Measurements from ENCODE around the gene FXYD6. TPM values are rescaled to one million over a fixed set of nuclear protein-coding genes. Genes with fewer than 3 reads are reported as not detected.

FXYD6 gene
- polyA plus RNA-seq, 1 experiment, result 21.4 TPM

DNA sequence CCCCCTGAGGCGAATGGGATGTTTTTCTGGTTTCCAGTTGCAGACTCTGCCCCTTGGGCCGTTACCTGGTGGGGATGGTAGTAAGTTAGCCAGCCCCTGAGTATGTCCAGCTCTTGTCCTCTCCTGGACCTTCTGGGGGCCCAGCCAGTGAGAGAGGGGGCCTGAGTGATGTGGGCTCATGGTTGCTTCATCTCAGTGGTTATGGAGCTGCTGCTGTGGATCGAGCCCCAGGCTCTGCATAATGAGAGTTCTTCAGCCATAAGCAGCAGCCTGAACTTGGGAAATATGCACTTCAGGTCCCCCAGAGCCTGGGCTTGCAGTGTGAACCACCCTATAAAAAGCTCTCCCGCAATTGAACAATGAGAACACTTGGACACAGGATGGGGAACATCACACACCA is 46.8 kb upstream of the FXYD6 start:
- DNase-seq (ENCODE audit: low read depth, low spot score), result no peak
- H3K27ac ChIP-seq (ENCODE audit: low read depth, low read length), result no peak overlapping the region
- peaks cover 7% of the 10 kb centered on the region for H3K27me3 ChIP-seq (ENCODE audit: control insufficient read depth, insufficient read depth, low read length)
- CTCF ChIA-PET, result no interaction called here
- H3K9me3 ChIP-seq (ENCODE audit: control insufficient read depth, insufficient read depth, low read length), result no peaks in the 10 kb centered on the region
- H3K4me3 ChIP-seq (ENCODE audit: low read depth, low read length), result no peak overlapping the region
- POLR2A ChIA-PET, result no interaction called here
- TF ChIP-seq, protein P1, sequence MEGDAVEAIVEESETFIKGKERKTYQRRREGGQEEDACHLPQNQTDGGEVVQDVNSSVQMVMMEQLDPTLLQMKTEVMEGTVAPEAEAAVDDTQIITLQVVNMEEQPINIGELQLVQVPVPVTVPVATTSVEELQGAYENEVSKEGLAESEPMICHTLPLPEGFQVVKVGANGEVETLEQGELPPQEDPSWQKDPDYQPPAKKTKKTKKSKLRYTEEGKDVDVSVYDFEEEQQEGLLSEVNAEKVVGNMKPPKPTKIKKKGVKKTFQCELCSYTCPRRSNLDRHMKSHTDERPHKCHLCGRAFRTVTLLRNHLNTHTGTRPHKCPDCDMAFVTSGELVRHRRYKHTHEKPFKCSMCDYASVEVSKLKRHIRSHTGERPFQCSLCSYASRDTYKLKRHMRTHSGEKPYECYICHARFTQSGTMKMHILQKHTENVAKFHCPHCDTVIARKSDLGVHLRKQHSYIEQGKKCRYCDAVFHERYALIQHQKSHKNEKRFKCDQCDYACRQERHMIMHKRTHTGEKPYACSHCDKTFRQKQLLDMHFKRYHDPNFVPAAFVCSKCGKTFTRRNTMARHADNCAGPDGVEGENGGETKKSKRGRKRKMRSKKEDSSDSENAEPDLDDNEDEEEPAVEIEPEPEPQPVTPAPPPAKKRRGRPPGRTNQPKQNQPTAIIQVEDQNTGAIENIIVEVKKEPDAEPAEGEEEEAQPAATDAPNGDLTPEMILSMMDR (IDR thresholded peaks at IDR 0.05; ENCODE audit: low read depth, low read length), result no peak

DNA sequence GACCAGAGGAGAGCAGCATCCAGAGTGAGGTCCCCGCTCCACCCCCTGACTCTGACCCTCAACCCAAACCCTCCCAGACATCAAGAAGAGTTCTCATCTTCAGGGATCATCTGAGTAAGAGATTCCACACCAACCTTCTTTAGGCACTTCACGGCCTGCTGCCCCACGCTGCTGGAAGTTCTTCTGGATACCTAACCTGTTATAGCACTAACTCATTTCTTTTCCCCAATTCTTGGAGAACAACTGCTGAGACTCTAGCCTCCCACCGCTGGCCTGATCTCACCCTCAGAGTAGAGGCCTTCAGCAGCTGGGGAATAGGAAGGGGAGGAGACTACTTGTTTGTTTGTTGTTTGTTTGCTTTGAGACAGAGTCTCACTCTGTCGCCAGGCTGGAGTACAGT is 45.4 kb upstream of the FXYD6 start:
- Histone ChIP-seq H3K27ac (ENCODE audit: low read depth, low read length) (no peak overlapping the region), H3K27me3 (ENCODE audit: control insufficient read depth, insufficient read depth, low read length) (peaks cover 4% of the 10 kb centered on the region), H3K4me3 (ENCODE audit: low read depth, low read length) (no peak overlapping the region), H3K9me3 (ENCODE audit: control insufficient read depth, insufficient read depth, low read length) (no peaks in the 10 kb centered on the region)
- TF ChIP-seq, protein P1 (IDR thresholded peaks at IDR 0.05; ENCODE audit: low read depth, low read length), result no peak
- CTCF ChIA-PET, result no interaction called here
- POLR2A ChIA-PET, result no interaction called here
- DNase-seq (ENCODE audit: low read depth, low spot score), result no peak

DNA sequence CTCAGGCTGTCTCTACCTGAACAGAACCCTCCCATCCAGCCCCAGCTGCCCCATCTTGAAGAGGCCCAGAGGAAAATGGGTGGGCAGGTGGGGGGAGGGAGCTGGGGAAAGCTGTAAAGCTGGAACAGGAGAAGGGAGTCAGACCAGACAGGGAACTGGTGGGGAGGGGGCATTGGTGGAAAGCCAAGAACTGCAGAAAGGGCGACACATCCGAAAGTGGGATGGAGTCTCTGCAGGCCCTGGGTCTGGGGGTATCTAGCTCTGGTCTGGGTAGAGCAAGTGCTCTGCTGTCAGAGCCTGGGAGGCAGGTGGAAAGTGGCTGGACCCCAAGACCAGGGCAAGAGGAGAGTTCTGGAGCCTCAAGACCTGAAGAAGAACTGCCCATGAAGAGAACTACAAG is 45.0 kb upstream of the FXYD6 start:
- CTCF ChIA-PET, result no interaction called here
- Histone ChIP-seq H3K27me3 (ENCODE audit: control insufficient read depth, insufficient read depth, low read length) (peaks cover 4% of the 10 kb centered on the region), H3K4me3 (ENCODE audit: low read depth, low read length) (no peak overlapping the region), H3K27ac (ENCODE audit: low read depth, low read length) (no peak overlapping the region), H3K9me3 (ENCODE audit: control insufficient read depth, insufficient read depth, low read length) (no peaks in the 10 kb centered on the region)
- TF ChIP-seq, protein P1 (IDR thresholded peaks at IDR 0.05; ENCODE audit: low read depth, low read length), result no peak
- no peak for DNase-seq (ENCODE audit: low read depth, low spot score)
- POLR2A ChIA-PET, result no interaction called here

DNA sequence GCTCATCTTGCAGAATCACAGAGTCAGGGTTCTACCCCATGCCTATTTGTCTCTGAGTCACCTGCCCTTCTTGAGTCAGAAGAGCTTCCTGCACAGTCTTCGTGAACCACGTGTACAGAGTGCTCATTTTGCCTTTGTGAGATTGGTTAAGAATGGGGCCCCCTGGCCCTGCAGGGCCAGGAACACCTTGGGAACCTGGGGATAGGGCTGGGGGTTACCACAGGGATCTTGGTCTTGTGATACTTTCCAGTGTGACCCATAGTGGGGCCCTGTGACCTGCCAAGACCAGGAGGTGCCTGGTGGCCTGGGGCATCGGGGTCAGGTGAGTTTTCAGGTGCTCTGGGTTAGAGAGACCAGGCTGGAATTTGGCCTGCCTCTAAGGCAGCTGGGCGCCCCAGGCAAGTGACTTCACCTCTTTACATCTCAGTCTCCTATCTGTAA is 43.3 kb upstream of the FXYD6 start:
- POLR2A ChIA-PET, result no interaction called here
- no peak overlapping the region for H3K27ac ChIP-seq (ENCODE audit: low read depth, low read length)
- H3K27me3 ChIP-seq (ENCODE audit: control insufficient read depth, insufficient read depth, low read length), result peaks cover 16% of the 10 kb centered on the region
- H3K4me3 ChIP-seq (ENCODE audit: low read depth, low read length), result no peak overlapping the region
- no peaks in the 10 kb centered on the region for H3K9me3 ChIP-seq (ENCODE audit: control insufficient read depth, insufficient read depth, low read length)
- no peak for DNase-seq (ENCODE audit: low read depth, low spot score)
- TF ChIP-seq, protein P1 (IDR thresholded peaks at IDR 0.05; ENCODE audit: low read depth, low read length), result no peak
- CTCF ChIA-PET, result interaction anchor here (1.5 kb wide), 1 partner anchor 102 kb away, joined by 5 read pairs; no protein-coding TSS in a partner anchor

DNA sequence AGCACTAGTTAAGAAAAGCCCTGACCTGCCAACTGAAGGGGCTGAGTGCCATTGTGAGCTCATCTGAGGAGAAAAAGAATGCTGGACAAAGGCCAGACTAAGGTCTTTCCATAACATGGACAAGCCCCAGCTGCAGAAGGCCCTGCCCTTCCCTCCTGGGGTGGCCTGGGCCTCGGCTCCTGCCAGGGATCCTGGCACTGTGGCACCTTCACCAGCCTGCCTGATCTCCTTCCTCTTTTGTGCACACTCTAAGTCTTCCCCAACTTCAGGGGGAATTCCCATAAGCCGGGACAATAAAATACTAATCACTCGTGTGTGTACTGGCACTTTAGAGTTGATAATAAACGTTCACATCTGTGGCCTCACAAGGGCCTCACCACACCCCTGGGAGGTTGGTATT is 42.9 kb upstream of the FXYD6 start:
- H3K27me3 ChIP-seq (ENCODE audit: control insufficient read depth, insufficient read depth, low read length), result peaks cover 16% of the 10 kb centered on the region
- TF ChIP-seq, protein P1 (IDR thresholded peaks at IDR 0.05; ENCODE audit: low read depth, low read length), result no peak
- CTCF ChIA-PET, result interaction anchor here (0.6 to 2.0 kb wide), 3 partner anchors 27 to 102 kb away, joined by 3 to 5 read pairs (median 5); no protein-coding TSS in a partner anchor
- H3K9me3 ChIP-seq (ENCODE audit: control insufficient read depth, insufficient read depth, low read length), result no peaks in the 10 kb centered on the region
- H3K27ac ChIP-seq (ENCODE audit: low read depth, low read length), result no peak overlapping the region
- no peak for DNase-seq (ENCODE audit: low read depth, low spot score)
- POLR2A ChIA-PET, result no interaction called here
- no peak overlapping the region for H3K4me3 ChIP-seq (ENCODE audit: low read depth, low read length)
